ENCODE results near the gene EPAS1. TPM values are rescaled to one million over a fixed set of nuclear protein-coding genes. Genes with fewer than 3 reads are reported as not detected.

Gene EPAS1
- total RNA-seq, 1 donor from 2014 or later = 280 TPM

GRCh38 chr2:46378616-46379015, 81.4 kb downstream of the EPAS1 start:
- H3K36me3 Mint-ChIP-seq (ENCODE audit: low read depth, unreplicated experiment) = peaks cover 62% of the 10 kb centered on the region

GRCh38 chr2:46379213-46380037, 82.2 kb downstream of the EPAS1 start:
- Mint-ChIP-seq H3K4me1 (ENCODE audit: unreplicated experiment) (no peaks in the 10 kb centered on the region), H3K4me3 (ENCODE audit: unreplicated experiment) (peak overlapping the region; percentile 6), H3K36me3 (ENCODE audit: low read depth, unreplicated experiment) (peaks cover 67% of the 10 kb centered on the region), H3K27ac (ENCODE audit: unreplicated experiment) (no peak overlapping the region), H3K27me3 (ENCODE audit: unreplicated experiment) (peaks cover 21% of the 10 kb centered on the region), H3K9me3 (ENCODE audit: unreplicated experiment) (no peaks in the 10 kb centered on the region)
- DNase-seq (ENCODE audit: low spot score) = no peak
- TF ChIP-seq CTCF (IDR thresholded peaks at IDR 0.05; ENCODE audit: unreplicated experiment) = no peak

More at GRCh38 chr2:46378616-46379015, 81.4 kb downstream of the EPAS1 start:
- no peak overlapping the region for H3K27ac Mint-ChIP-seq (ENCODE audit: unreplicated experiment)
- no peak for DNase-seq (ENCODE audit: low spot score)
- H3K4me3 Mint-ChIP-seq (ENCODE audit: unreplicated experiment) = peak overlapping the region; percentile 56
- H3K9me3 Mint-ChIP-seq (ENCODE audit: unreplicated experiment) = no peaks in the 10 kb centered on the region
- TF ChIP-seq CTCF (IDR thresholded peaks at IDR 0.05; ENCODE audit: unreplicated experiment) = no peak
- H3K27me3 Mint-ChIP-seq (ENCODE audit: unreplicated experiment) = peaks cover 19% of the 10 kb centered on the region
- no peaks in the 10 kb centered on the region for H3K4me1 Mint-ChIP-seq (ENCODE audit: unreplicated experiment)

- H3K4me3 Mint-ChIP-seq (ENCODE audit: unreplicated experiment) = peak overlapping the region; percentile 6
- H3K4me1 Mint-ChIP-seq (ENCODE audit: unreplicated experiment) = no peaks in the 10 kb centered on the region
- no peak for TF ChIP-seq CTCF (IDR thresholded peaks at IDR 0.05; ENCODE audit: unreplicated experiment)
- H3K36me3 Mint-ChIP-seq (ENCODE audit: low read depth, unreplicated experiment) = peaks cover 70% of the 10 kb centered on the region
- DNase-seq (ENCODE audit: low spot score) = no peak
- no peaks in the 10 kb centered on the region for H3K9me3 Mint-ChIP-seq (ENCODE audit: unreplicated experiment)
- no peak overlapping the region for H3K27ac Mint-ChIP-seq (ENCODE audit: unreplicated experiment)
- peaks cover 24% of the 10 kb centered on the region for H3K27me3 Mint-ChIP-seq (ENCODE audit: unreplicated experiment)
Measured at GRCh38 chr2:46380038-46380940, 83.1 kb downstream of the EPAS1 start.

- Mint-ChIP-seq H3K9me3 (ENCODE audit: unreplicated experiment) (no peaks in the 10 kb centered on the region), H3K4me1 (ENCODE audit: unreplicated experiment) (no peaks in the 10 kb centered on the region), H3K36me3 (ENCODE audit: low read depth, unreplicated experiment) (peaks cover 65% of the 10 kb centered on the region), H3K27ac (ENCODE audit: unreplicated experiment) (no peak overlapping the region), H3K27me3 (ENCODE audit: unreplicated experiment) (peaks cover 21% of the 10 kb centered on the region), H3K4me3 (ENCODE audit: unreplicated experiment) (peak overlapping the region; percentile 42)
- DNase-seq (ENCODE audit: low spot score) = no peak
- no peak for TF ChIP-seq CTCF (IDR thresholded peaks at IDR 0.05; ENCODE audit: unreplicated experiment)
Measured at GRCh38 chr2:46381263-46381849, 84.1 kb downstream of the EPAS1 start.

Data from endothelial cell (in vitro differentiated cells).